HEK293 (cell line): ENCODE results near the gene MCF2L.

Experiments
- CTCF ChIA-PET: fragments of 350-600 bp; formaldehyde crosslinking; extraction: SDS; loops from one replicate; lab custom pipeline; 2021; ENCODE audit warnings: antibody characterized with exemption; lab: Yijun Ruan, JAX
- POLR2A ChIA-PET: fragments of 300-600 bp; formaldehyde crosslinking; extraction: SDS; loops from one replicate; lab custom pipeline; 2020; ENCODE audit warnings: antibody characterized with exemption, inconsistent platforms; lab: Yijun Ruan, JAX
- H3K27ac ChIP-seq: fragments of 200-500 bp; sonication (Bioruptor generic); 2 replicates; pipeline ENCODE4 v1.5.1; 2014; ENCODE audit warnings: low read depth, low read length, control low read depth, inconsistent platforms; ENCODE audit errors: extremely low read depth
- H3K36me3 ChIP-seq, 2 experiments: fragments of 200-500 bp in 1 of 2; sonication (Bioruptor generic) in 1 of 2; 1 replicate in 1 of 2; 2 replicates in 1 of 2; pipeline ENCODE4 v1.5.1; 2014 to 2017; ENCODE audit warnings: inconsistent platforms in 2 of 2, low read length in 2 of 2; ENCODE audit not compliant: control insufficient read depth in 2 of 2, insufficient read depth in 1 of 2
- H3K4me1 ChIP-seq: fragments of 200-500 bp; sonication (Bioruptor generic); 2 replicates; pipeline ENCODE4 v1.5.1; 2014; ENCODE audit warnings: mild to moderate bottlenecking, low read length, inconsistent platforms; ENCODE audit not compliant: control insufficient read depth, insufficient read depth
- H3K4me3 ChIP-seq: 2 replicates; pipeline ENCODE4 v1.5.1; 2011; ENCODE audit warnings: low read depth, mild to moderate bottlenecking, control low read depth, low read length, moderate library complexity
- H3K9me3 ChIP-seq: fragments of 200-500 bp; sonication (Bioruptor generic); 2 replicates; pipeline ENCODE4 v1.5.1; 2014; ENCODE audit warnings: low read depth, low read length, inconsistent platforms; ENCODE audit not compliant: control insufficient read depth, insufficient read depth
- GLIS2 ChIP-seq: fragments of 450-650 bp; formaldehyde crosslinking; IDR thresholded peaks from 2 replicates; pipeline ENCODE4 v1.5.1; 2016; ENCODE audit warnings: missing biosample characterization, missing genetic modification characterization
- PRDM2 ChIP-seq: fragments of 450-650 bp; formaldehyde crosslinking; IDR thresholded peaks from 2 replicates; pipeline ENCODE4 v1.5.1; 2016; ENCODE audit warnings: missing biosample characterization, missing genetic modification characterization, borderline replicate concordance
- ZBTB1 ChIP-seq: fragments of 450-650 bp; formaldehyde crosslinking; IDR thresholded peaks from 2 replicates; pipeline ENCODE4 v1.5.1; 2016; ENCODE audit warnings: missing biosample characterization, missing genetic modification characterization
- ZBTB44 ChIP-seq: fragments of 450-650 bp; IDR thresholded peaks from 2 replicates; pipeline ENCODE4 v1.5.1; 2018; ENCODE audit warnings: missing biosample characterization, mild to moderate bottlenecking, missing genetic modification characterization
- ZFP69B ChIP-seq: fragments of 450-650 bp; formaldehyde crosslinking; IDR thresholded peaks from 2 replicates; pipeline ENCODE4 v1.5.1; 2016; ENCODE audit warnings: missing biosample characterization, missing genetic modification characterization
- ZNF146 ChIP-seq: fragments of 450-650 bp; formaldehyde crosslinking; IDR thresholded peaks from 2 replicates; pipeline ENCODE4 v1.5.1; 2016; ENCODE audit warnings: missing biosample characterization, missing genetic modification characterization
- ZNF174 ChIP-seq: fragments of 450-650 bp; formaldehyde crosslinking; IDR thresholded peaks from 2 replicates; pipeline ENCODE4 v1.5.0; 2017; ENCODE audit warnings: missing biosample characterization, mild to moderate bottlenecking, missing genetic modification characterization
- ZNF18 ChIP-seq: fragments of 450-650 bp; formaldehyde crosslinking; IDR thresholded peaks from 2 replicates; pipeline ENCODE4 v1.5.1; 2016; ENCODE audit warnings: missing biosample characterization, missing genetic modification characterization
- ZNF26 ChIP-seq: fragments of 450-650 bp; formaldehyde crosslinking; IDR thresholded peaks from 2 replicates; pipeline ENCODE4 v1.5.1; 2016; ENCODE audit warnings: missing biosample characterization, missing genetic modification characterization
- ZNF366 ChIP-seq: fragments of 450-650 bp; formaldehyde crosslinking; conservative IDR thresholded peaks from 2 replicates; pipeline ENCODE4 v1.5.1; 2016; ENCODE audit warnings: missing biosample characterization, missing genetic modification characterization
- ZNF433 ChIP-seq: fragments of 450-650 bp; formaldehyde crosslinking; IDR thresholded peaks from 2 replicates; pipeline ENCODE4 v1.5.1; 2016; ENCODE audit warnings: missing biosample characterization, missing genetic modification characterization, low read depth
- ZNF626 ChIP-seq: fragments of 450-650 bp; sonication (Bioruptor Pico); formaldehyde crosslinking; IDR thresholded peaks from 2 replicates; pipeline ENCODE4 v1.5.1; 2018; ENCODE audit warnings: missing biosample characterization, missing genetic modification characterization, inconsistent platforms
- ZNF747 ChIP-seq: fragments of 450-650 bp; formaldehyde crosslinking; IDR thresholded peaks from 2 replicates; pipeline ENCODE4 v1.5.1; 2016; ENCODE audit warnings: missing biosample characterization, missing genetic modification characterization
- ZNF785 ChIP-seq: fragments of 450-650 bp; formaldehyde crosslinking; IDR thresholded peaks from 2 replicates; pipeline ENCODE4 v1.5.1; 2016; ENCODE audit warnings: missing biosample characterization, missing genetic modification characterization

The MCF2L gene

GRCh38 chr13:113148940-113149503, 180.0 kb downstream of the MCF2L start:
- Histone ChIP-seq H3K4me1 (no peaks in the 10 kb centered on the region; the same call in 1 of the 2 replicates), H3K9me3 (no peaks in the 10 kb centered on the region), H3K4me3 (no peak overlapping the region), H3K27ac (no peak overlapping the region), H3K36me3 (no peaks in the 10 kb centered on the region)
- CTCF ChIA-PET, result no interaction called here
- TF ChIP-seq ZNF433 (tag by site-specific recombination), result no peak
- no peak for TF ChIP-seq ZNF18
- TF ChIP-seq ZNF785 (tag by site-specific recombination), result no peak
- no peak for TF ChIP-seq ZNF146 (tag by site-specific recombination)
- TF ChIP-seq ZFP69B (tag by site-specific recombination), result no peak
- TF ChIP-seq ZBTB44 (tag by site-specific recombination), result no peak
- no peak for TF ChIP-seq ZBTB1 (tag by site-specific recombination)
- no peak for TF ChIP-seq ZNF174 (tag by site-specific recombination)
- no peak for TF ChIP-seq PRDM2 (tag by site-specific recombination)
- TF ChIP-seq ZNF26 (tag by site-specific recombination), result no peak
- TF ChIP-seq ZNF366 (tag by site-specific recombination), result no peak
- TF ChIP-seq GLIS2 (tag by site-specific recombination), result no peak
- TF ChIP-seq ZNF626, result no peak
- no peak for TF ChIP-seq ZNF747
- POLR2A ChIA-PET, result no interaction called here
